ENCODE data around the gene NCF4.

DNA sequence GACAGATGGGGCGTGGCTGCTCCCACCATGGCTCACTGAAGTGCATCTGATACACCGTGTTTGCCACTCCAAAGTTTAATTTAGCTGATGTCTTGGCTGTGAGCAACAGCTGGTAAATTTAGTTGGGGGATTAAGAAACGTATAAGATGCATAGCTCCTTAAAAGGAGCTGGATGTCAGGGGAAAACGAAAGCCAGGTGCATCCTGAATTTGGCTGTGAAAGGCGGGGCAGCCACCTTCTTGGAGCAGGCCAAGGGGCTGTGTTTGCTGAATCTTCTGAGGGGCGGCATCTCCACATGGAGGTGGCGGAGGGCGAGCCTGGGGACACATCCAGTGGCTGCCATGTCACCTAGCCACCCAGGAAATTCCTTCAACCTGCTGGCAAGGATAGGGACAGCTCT lies 20.7 kb upstream of the NCF4 start:
- TF ChIP-seq, protein P1, sequence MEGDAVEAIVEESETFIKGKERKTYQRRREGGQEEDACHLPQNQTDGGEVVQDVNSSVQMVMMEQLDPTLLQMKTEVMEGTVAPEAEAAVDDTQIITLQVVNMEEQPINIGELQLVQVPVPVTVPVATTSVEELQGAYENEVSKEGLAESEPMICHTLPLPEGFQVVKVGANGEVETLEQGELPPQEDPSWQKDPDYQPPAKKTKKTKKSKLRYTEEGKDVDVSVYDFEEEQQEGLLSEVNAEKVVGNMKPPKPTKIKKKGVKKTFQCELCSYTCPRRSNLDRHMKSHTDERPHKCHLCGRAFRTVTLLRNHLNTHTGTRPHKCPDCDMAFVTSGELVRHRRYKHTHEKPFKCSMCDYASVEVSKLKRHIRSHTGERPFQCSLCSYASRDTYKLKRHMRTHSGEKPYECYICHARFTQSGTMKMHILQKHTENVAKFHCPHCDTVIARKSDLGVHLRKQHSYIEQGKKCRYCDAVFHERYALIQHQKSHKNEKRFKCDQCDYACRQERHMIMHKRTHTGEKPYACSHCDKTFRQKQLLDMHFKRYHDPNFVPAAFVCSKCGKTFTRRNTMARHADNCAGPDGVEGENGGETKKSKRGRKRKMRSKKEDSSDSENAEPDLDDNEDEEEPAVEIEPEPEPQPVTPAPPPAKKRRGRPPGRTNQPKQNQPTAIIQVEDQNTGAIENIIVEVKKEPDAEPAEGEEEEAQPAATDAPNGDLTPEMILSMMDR (IDR thresholded peaks at IDR 0.05) = no peak
- TF ChIP-seq POLR2A (IDR thresholded peaks at IDR 0.05) = no peak
